GM19395 (cell line): ENCODE measurements around the gene ERAP2.

Source experiments
- ATAC-seq: cut with Tn5 transposase; IDR thresholded peaks from one replicate; pipeline ENCODE4 v1.9.1; 2021; ENCODE audit warnings: mild to moderate bottlenecking, moderate library complexity; ENCODE audit not compliant: unreplicated experiment

The ERAP2 gene

DNA sequence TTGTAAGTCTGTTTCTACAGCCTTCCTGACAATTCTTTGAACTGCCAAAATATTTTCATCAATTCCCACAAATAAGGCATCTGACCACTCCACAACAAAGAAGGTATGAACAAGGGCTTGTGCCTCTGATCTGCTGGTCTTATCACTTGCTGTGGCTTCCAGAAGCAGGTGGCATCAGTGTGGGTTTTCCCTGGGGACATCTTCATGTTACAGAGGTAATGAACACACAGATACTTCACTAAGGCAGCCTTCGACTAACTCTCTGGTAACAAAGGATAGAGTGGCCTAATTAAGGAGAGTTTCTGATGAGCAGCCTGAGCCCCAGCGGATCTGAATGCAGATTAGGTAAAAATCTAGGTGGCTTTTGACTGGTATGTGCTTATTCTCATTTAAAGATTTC is 15.2 kb upstream of the ERAP2 start:
- ATAC-seq, result no peak

GRCh38 chr5:96863114-96863513 is 13.2 kb upstream of the ERAP2 start:
- ATAC-seq, result no peak

DNA sequence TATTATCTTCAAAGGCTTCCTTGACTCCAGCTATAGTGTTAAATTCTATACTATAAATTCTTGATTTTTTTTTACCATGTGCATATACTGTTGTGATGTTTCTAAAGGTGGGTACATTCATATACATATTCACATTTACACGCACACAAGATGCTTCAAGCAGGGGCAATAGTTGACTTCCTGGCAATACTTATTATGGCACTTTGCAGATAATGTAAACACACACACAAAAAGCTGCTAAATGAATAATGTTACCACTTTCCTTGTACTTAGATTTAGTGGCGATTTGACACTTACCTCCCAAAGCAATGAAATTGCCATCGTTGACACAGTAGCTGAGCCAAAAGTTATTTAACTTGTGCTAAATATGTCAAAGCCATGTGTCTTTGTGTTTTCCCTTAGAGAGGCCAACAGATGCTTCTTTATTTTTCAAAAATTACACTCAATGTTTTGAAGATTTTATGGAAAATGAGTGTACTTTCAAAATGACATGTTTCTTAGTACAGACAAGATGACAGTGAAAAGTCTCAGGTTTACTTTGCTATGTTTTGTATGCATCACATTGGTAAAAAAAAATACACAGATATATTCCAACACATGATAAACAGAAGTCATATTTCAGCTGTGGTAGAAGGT is 12.2 kb upstream of the ERAP2 start:
- no peak for ATAC-seq

DNA sequence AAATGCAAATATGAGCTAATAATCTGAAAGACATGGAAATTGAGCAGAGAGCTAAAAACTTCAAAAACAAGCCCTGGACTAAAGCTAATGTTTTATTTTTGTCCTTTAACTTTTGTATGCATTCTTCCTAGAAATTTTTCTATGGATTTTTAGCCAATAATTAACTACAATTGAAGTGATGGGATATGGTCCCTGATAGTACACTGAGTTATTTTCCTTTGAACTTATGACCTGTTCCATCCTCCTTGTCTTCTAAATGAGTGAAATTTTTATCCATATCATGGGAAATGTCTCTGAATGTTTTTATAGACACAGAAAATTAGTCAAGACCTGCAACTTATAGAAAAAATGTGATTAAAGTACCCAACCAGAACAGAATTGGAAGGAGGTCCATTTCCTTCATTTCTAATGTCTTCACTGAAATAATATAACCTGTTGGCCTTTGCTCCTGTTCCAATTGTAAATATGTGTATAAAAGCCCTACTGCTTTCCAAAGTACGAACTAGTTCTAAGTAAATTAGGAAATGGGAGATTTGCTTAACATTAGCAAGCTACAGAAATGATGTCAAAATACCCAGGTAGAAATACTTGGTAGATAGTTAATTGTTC is 11.3 kb upstream of the ERAP2 start:
- no peak for ATAC-seq

GRCh38 chr5:96868603-96869371 is 7.5 kb upstream of the ERAP2 start:
- peak; percentile 78 for ATAC-seq

GRCh38 chr5:96869372-96869641 is 7.0 kb upstream of the ERAP2 start:
- ATAC-seq, result no peak

DNA sequence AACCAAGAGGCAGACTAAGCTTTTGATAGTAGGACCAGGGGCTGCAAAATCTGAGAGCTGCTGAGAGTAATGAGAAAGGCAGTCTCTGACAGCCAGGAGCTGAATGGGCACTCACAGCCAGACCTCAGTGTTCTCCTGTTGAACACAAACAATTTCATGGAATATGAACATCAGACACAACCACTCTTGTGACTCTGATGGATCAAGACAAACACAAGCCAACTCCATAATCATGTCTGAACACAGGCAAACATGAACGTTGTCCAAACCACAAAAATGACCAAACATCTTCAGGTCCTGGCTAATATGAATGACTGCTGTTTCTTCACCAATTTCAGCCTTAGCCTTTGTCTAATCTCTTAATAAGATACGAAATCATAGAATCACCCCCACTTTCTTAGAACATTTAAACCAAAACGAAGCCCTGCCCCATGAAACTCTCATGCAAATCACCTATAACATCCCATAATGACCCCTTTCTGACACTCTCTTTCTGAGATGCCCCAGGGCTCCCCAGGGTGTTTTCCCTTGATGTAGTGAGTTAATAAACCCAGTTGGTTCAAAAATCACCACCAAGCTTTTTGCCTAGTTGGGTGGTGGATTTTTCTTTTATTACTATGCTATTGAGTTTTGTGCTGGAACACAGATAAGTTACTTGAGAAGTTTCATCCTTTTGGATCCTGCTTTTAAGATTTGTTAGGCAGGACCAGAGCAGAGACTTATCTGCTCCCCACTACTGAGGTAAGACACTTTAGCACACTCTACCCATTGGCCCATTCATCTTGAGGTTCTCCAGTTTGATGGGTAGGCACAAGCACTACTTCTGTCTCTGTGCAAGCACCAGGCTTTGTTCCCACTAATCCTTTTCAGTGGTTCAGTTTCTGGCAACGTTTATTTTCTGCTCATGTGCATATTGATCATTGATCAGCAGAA is 5.9 kb upstream of the ERAP2 start:
- peak; percentile 75 for ATAC-seq

DNA sequence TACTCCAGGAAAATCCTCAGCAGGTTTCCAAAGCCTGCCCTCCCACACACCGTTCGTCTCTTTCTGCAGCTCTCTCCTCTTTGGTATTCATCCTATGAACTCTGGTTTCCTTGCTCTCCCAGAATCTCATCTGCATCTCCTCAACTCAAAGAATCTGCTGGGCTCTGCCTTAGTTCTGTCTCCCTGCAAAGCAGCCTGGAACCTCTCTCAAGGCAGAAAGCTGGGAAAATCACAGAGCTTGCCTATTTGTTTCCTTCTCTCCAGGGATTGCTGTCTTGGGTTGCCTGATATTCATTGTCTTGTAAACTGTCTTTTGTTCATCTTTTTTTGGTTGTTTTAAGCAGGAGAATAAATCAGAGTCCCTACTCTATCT is 5.3 kb upstream of the ERAP2 start:
- no peak for ATAC-seq

DNA sequence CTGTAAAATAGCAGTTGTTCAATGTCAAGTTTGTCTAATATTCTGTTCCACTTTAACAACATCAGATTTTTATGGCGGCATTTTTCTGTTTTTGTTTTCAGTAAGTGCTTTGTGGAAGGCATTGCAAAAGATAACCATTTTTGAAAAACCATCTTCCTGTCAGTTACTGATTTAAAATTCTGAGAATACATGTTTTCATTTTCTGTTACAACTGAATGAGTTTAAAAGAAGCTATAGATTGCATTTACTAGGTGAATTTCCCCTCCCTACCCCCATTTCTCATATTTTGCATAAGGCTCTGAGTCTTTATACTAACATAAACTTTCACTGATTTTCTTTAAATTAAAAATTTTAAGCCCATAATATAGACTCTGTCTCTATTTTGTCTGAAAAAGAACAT is 4.6 kb upstream of the ERAP2 start:
- ATAC-seq, result no peak

DNA sequence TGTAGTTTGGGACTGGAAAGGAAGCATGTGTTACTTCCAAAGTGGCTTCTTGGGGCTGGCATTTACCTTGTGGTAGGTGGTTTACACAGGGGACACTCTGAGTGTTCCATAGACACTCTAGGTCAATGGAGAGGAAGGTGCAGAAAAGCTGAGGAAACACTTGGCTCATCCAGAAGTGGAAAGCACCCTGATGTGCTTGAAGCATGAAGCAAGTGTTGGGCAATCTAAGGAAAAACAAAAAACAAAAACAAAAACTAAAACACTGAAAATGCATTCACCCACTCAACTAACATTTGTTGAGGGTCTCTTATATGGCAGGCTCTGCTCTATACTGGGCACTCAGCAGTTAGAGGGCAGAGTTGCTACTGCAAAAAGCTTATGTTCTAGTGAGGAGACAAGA is 2.9 kb upstream of the ERAP2 start:
- no peak for ATAC-seq

DNA sequence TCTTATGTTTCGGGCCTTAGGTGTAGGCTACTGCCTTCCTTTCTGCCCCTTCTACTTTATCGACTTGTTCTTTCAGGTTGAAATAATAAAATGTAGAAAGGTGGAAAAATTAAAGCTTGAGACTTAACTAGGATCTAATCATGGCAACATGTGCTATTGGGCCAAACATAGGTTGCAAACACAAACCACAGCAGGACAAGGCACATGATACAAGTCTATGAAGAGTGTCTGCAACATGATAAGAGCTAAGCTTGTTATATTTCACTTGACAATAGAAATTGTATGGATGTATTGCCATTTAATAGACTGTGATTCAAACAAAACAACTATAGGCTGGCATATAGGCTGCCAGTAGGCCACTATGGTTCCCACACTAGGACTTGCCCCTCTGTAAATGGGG is 1.7 kb upstream of the ERAP2 start:
- no peak for ATAC-seq

- ATAC-seq, result peak; percentile 8
Measured at GRCh38 chr5:96875791-96876291, 459 bp upstream of the ERAP2 start.

DNA sequence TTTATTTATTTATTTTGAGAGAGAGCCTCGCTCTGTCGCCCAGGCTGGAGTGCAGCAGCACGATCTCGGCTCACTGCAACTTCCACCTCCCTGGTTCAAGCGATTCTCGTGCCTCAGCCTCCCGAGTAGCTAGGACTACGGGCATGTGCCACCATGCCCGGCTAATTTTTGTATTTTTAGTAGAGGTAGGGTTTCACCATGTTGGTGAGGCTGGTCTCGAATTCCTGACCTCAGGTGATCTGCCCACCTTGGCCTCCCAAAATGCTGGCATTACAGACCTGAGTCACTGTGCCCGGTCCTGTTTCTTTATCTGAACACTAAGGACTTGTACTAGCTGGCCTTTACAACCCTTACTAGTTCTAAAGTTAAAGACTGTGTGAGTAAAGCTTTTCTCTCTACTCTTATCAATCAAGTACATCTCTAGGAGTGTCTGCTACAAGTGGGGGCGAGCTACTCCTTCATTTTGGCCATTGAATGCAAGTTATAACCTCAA is 723 bp downstream of the ERAP2 start:
- peak; percentile 20 for ATAC-seq

GRCh38 chr5:96879665-96880064 is 3.4 kb downstream of the ERAP2 start:
- no peak for ATAC-seq

DNA sequence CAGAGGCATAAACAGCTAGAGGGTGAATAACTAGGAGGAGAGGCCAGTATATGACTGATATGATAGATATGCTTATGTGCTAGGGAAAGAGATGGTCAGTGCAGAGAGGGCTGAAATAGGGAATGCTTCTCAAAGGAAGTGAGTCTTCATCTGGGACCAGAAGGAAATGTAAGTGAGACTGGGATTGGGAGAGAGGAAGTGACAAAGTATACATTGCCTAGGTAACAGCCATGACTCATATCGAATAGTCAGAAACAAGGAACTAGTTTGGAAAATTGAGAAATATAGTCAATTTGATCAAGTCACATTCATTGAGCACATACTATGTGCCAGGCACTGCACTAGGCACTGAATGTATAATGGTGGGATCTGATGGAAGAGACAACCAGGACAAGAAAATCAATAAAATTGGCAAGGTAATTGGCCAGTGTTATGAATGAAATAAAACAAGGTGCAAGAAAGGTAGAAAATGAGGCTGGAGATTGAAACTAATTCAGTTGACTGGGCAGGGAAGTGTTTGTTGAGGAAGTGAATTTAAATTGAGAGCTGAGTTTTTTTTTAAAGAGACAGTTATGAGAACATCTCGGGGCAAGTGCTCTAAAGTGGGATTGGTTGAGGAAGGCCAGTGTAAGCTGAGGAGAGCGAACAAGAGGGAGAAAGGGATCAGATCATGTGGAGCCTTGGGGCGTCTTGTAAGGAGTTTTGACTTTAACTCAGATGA is 4.3 kb downstream of the ERAP2 start:
- ATAC-seq, result no peak

DNA sequence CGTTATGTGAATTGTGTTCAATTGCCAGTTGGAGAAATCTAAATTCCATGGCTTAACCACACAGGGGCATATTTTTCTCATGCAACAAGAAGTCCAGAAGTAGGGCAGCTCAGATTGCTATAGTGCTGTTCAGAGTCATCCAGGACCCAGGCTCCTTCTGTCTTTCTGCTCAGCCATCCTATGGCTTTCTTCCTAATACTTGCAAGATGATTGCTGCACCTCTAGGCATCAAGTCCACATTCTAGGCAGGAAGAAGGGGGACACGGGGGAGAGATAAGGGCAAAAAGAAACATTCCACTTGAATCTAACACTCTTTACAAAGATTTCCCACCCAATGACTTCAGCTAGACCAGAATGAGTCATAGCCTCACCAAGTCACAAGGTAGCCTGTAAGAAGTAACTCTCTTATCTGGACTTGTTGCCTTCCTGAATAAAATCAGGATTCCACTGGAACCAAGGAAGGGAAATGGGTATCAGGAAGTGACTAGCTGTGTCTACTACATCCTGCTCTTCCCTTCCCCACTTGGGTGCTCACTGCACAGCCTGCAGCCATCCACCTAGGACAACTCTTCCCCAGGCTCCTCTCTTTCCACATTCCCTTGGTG is 5.3 kb downstream of the ERAP2 start:
- no peak for ATAC-seq

DNA sequence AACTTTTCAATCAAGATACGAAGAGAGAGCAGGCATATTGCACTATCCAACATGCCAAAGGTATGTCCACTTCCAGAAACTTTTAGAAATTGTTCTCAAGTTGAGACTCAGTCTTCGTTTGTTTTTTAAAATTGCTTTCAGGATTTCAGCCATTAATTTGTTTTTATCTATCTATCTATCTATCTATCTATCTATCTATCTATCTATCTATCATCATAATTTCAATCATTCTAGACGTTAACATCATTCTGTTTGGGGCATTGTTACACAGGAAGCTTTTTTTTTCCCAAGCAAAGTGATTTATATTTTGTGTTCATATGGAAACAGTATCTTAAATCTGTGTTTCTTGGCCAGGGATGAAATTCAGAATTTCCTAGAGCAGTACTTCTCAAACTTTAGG is 7.6 kb downstream of the ERAP2 start:
- no peak for ATAC-seq

- no peak for ATAC-seq
Measured at GRCh38 chr5:96884995-96885394, 8.7 kb downstream of the ERAP2 start.

- peak; percentile 91 for ATAC-seq
Measured at GRCh38 chr5:96885518-96886338, 9.4 kb downstream of the ERAP2 start.
